ENCODE measurements around the gene LIMS2. TPM values are rescaled to one million over a fixed set of nuclear protein-coding genes. Genes with fewer than 3 reads are reported as not detected.

Gene LIMS2
- total and polyA plus RNA-seq, 2 of the 8 experiments (the other 6 are each of a cell fraction or from before 2014, with no cell fraction given) = 3.3 to 4.8 TPM

- no peak for TF ChIP-seq CHD7 (IDR thresholded peaks at IDR 0.05; ENCODE audit: insufficient replicate concordance, low read length)
- no peak for TF ChIP-seq KDM5A (IDR thresholded peaks at IDR 0.05; ENCODE audit: low read length)
- TF ChIP-seq RAD21 (IDR thresholded peaks at IDR 0.05 in 1 of 2, conservative IDR thresholded peaks at IDR 0.05 in 1 of 2; ENCODE audit: low read depth in 2 of 2, low read length in 2 of 2) = peak; percentile 98 to 99
- no peak for TF ChIP-seq USF2 (IDR thresholded peaks at IDR 0.05; ENCODE audit: low read length)
- no peak for TF ChIP-seq TCF12 (IDR thresholded peaks at IDR 0.05; ENCODE audit: low read depth, low read length)
- peak; percentile 48; the same call in 1 of the 2 replicates for TF ChIP-seq YY1 (IDR thresholded peaks at IDR 0.05; ENCODE audit: low read depth, low read length)
- no peak for TF ChIP-seq POLR2A (IDR thresholded peaks at IDR 0.05; ENCODE audit: control extremely low read depth in 1 of 2, low read depth in 2 of 2, low read length in 2 of 2)
- TF ChIP-seq GTF2F1 (IDR thresholded peaks at IDR 0.05; ENCODE audit: borderline replicate concordance, low read depth, low read length) = no peak
- peak; percentile 59; the same call in 1 of the 2 replicates for TF ChIP-seq GABPA (IDR thresholded peaks at IDR 0.05; ENCODE audit: borderline replicate concordance, insufficient read depth, low read length)
Observed at GRCh38 chr2:127591221-127591923, 84.0 kb downstream of the LIMS2 start (continued).
